Choroid plexus epithelial cell (primary cell): ENCODE data around the gene GSG1L.

Source experiments
- DNase-seq: peaks from one replicate; pipeline ENCODE4 v3.0.0-alpha.2; 2010; ENCODE audit warnings: low read depth
- H3K4me3 ChIP-seq: 2 replicates; pipeline ENCODE4 v1.5.1; 2011; ENCODE audit warnings: low read depth, mild to moderate bottlenecking, control low read depth, low read length, moderate library complexity
- CTCF ChIP-seq: conservative IDR thresholded peaks from 2 replicates; pipeline ENCODE4 v1.5.1; 2011; ENCODE audit warnings: low read depth, mild to moderate bottlenecking, control low read depth, inconsistent platforms, low read length, moderate library complexity

Gene GSG1L

GRCh38 chr16:27769561-27770255 lies 293.8 kb downstream of the GSG1L start:
- TF ChIP-seq CTCF = no peak
- DNase-seq = peak; percentile 91
- no peak overlapping the region for H3K4me3 ChIP-seq

- no peak overlapping the region for H3K4me3 ChIP-seq
- DNase-seq = peak; percentile 40
- no peak for TF ChIP-seq CTCF
These were observed 294.8 kb downstream of the GSG1L start for GRCh38 chr16:27768651-27769272.

- no peak overlapping the region for H3K4me3 ChIP-seq
These were observed 295.4 kb downstream of the GSG1L start for GRCh38 chr16:27767971-27768591.

GRCh38 chr16:27767081-27767480 lies 296.4 kb downstream of the GSG1L start:
- no peak overlapping the region for H3K4me3 ChIP-seq
- TF ChIP-seq CTCF = no peak

More at GRCh38 chr16:27767971-27768591, 295.4 kb downstream of the GSG1L start:
- no peak for DNase-seq
- no peak for TF ChIP-seq CTCF

GRCh38 chr16:27766236-27766925 lies 297.1 kb downstream of the GSG1L start:
- no peak overlapping the region for H3K4me3 ChIP-seq
- DNase-seq = no peak
- TF ChIP-seq CTCF = no peak

More at GRCh38 chr16:27767081-27767480, 296.4 kb downstream of the GSG1L start:
- DNase-seq = no peak

- no peak for TF ChIP-seq CTCF
- H3K4me3 ChIP-seq = no peak overlapping the region
- no peak for DNase-seq
These were observed 298.4 kb downstream of the GSG1L start for GRCh38 chr16:27764869-27765675.
